Endothelial cell (in vitro differentiated cells): Measurements from ENCODE around the gene DENND6B. TPM values are rescaled to one million over a fixed set of nuclear protein-coding genes. Genes with fewer than 3 reads are reported as not detected.
A peak's percentile ranks its signal among the peaks of the same experiment; 100 is the strongest.

Experiments used
- DNase-seq: peaks from one replicate; pipeline ENCODE4 v3.0.0; 2021; ENCODE audit warnings: low spot score
- H3K27ac Mint-ChIP-seq: one replicate; pipeline ENCODE4 v1.8.0; 2021; ENCODE audit warnings: mixed read lengths, inconsistent platforms; ENCODE audit not compliant: unreplicated experiment
- H3K27me3 Mint-ChIP-seq: one replicate; pipeline ENCODE4 v1.8.0; 2021; ENCODE audit warnings: mild to moderate bottlenecking, moderate library complexity, mixed read lengths, inconsistent platforms; ENCODE audit not compliant: unreplicated experiment
- H3K36me3 Mint-ChIP-seq: one replicate; pipeline ENCODE4 v1.8.0; 2021; ENCODE audit warnings: mild to moderate bottlenecking, low read depth, mixed read lengths, inconsistent platforms; ENCODE audit not compliant: unreplicated experiment
- H3K4me1 Mint-ChIP-seq: one replicate; pipeline ENCODE4 v1.8.0; 2021; ENCODE audit warnings: mild to moderate bottlenecking, mixed read lengths, inconsistent platforms; ENCODE audit not compliant: unreplicated experiment
- H3K4me3 Mint-ChIP-seq: one replicate; pipeline ENCODE4 v1.8.0; 2021; ENCODE audit warnings: mild to moderate bottlenecking, mixed read lengths, inconsistent platforms; ENCODE audit not compliant: unreplicated experiment
- H3K9me3 Mint-ChIP-seq: one replicate; pipeline ENCODE4 v1.8.0; 2021; ENCODE audit warnings: mixed read lengths, inconsistent platforms; ENCODE audit not compliant: unreplicated experiment
- total RNA-seq: library from RNA; stranded (reverse); fragmentation: NEBNext Ultra II Directional; extraction: Animal tissue kit (Norgen Biotek cat#: 25700); gene quantifications from one replicate; pipeline ENCODE4 v1.2.1, GENCODE V29; 2021; ENCODE audit not compliant: unreplicated experiment
- TF ChIP-seq, protein P1 (sequence below): fragments of 200-600 bp; sonication (generic); IDR thresholded peaks from one replicate; pipeline ENCODE4 v1.5.0; 2021; ENCODE audit warnings: antibody characterized with exemption; ENCODE audit not compliant: unreplicated experiment

DENND6B gene
- total RNA-seq, 1 donor from 2014 or later = 3.6 TPM

DNA sequence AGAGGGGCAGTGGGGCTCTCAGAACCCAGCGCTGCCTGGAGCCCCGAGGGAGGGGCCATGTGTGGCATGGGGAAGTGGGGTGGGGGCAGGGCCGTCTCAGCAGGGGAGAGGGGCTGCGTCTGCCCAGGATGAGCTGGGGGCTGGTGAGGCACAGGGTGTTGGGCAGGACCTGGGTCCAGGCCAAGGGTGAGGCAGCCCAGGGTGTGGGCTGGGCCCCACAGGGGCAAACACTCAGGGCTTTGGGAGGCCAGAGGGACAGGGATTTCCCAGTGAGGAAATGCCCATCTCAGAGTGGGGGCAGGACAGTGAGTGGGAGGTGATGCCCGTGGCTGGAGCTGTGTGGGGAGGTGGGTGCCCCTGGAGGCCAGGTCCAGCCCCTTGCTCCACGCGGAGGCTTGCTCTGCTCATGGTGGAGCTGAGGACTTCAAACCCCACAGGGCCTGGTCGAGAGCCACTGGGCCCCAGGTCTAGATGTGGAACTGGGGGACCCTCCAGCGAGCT, 24.7 kb downstream of the DENND6B start:
- Mint-ChIP-seq H3K4me3 (no peak overlapping the region), H3K36me3 (no peaks in the 10 kb centered on the region), H3K9me3 (no peaks in the 10 kb centered on the region), H3K27me3 (peaks cover 19% of the 10 kb centered on the region), H3K27ac (no peak overlapping the region), H3K4me1 (peaks cover 8% of the 10 kb centered on the region)
- DNase-seq = no peak
- TF ChIP-seq, protein P1, sequence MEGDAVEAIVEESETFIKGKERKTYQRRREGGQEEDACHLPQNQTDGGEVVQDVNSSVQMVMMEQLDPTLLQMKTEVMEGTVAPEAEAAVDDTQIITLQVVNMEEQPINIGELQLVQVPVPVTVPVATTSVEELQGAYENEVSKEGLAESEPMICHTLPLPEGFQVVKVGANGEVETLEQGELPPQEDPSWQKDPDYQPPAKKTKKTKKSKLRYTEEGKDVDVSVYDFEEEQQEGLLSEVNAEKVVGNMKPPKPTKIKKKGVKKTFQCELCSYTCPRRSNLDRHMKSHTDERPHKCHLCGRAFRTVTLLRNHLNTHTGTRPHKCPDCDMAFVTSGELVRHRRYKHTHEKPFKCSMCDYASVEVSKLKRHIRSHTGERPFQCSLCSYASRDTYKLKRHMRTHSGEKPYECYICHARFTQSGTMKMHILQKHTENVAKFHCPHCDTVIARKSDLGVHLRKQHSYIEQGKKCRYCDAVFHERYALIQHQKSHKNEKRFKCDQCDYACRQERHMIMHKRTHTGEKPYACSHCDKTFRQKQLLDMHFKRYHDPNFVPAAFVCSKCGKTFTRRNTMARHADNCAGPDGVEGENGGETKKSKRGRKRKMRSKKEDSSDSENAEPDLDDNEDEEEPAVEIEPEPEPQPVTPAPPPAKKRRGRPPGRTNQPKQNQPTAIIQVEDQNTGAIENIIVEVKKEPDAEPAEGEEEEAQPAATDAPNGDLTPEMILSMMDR = no peak

DNA sequence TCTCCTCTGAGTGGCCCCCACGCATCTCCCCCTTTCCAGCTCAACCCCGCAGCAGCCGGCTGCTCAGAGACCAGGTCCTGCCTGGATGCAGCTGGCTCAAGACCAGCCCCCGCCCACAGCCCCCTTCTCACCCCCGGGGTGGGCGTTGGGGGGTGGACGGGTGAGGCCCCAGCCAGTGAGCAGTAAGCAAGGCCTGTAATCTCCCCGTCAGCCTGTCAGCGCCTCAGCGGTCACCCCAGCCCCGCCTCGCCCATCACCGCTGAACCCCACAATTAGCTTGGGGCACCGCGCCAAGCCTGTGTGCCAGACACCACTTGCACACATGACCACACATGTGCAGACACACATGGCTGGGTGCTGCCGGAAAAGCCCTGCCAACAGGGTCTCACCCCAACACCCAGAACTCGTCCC, 25.2 kb downstream of the DENND6B start:
- Mint-ChIP-seq H3K4me3 (no peak overlapping the region), H3K36me3 (no peaks in the 10 kb centered on the region), H3K27me3 (peaks cover 19% of the 10 kb centered on the region), H3K9me3 (no peaks in the 10 kb centered on the region), H3K4me1 (peaks cover 8% of the 10 kb centered on the region), H3K27ac (no peak overlapping the region)
- TF ChIP-seq, protein P1 = no peak
- no peak for DNase-seq

DNA sequence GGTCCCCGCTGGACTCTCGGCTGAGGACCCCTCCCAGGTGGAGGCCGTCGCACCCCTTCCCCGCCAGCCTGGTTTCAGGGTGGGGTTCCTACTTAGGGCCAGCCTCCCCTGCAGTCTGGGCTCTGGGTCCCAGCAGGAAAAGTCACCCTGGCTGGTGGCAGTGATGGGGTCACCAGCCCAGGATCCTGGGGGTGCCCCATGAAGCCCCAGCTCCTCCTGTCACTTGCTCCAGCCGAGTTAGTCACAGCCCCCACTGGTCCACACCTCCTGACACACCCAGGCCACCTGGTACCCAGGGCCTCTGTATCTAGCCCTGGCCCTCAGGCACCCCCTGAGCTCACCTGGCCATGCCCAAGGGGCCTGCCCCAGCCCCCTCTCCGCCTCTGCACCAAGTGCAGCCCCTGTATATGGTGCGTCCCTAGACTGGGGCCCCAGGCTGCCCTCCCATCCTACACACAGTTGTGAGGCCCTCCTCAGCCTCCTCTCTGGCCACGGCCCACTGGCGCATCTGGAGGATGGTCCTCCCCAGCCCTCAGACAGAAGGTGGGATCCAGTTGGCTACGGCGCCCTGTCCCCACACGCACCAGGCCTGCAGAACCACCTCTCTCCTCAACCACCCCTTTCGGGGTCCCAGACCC, 26.1 kb downstream of the DENND6B start:
- Mint-ChIP-seq H3K36me3 (no peaks in the 10 kb centered on the region), H3K27ac (peak overlapping the region; percentile 24), H3K4me3 (no peak overlapping the region), H3K9me3 (no peaks in the 10 kb centered on the region), H3K27me3 (peaks cover 18% of the 10 kb centered on the region), H3K4me1 (peaks cover 2% of the 10 kb centered on the region)
- TF ChIP-seq, protein P1 = no peak
- DNase-seq = no peak

DNA sequence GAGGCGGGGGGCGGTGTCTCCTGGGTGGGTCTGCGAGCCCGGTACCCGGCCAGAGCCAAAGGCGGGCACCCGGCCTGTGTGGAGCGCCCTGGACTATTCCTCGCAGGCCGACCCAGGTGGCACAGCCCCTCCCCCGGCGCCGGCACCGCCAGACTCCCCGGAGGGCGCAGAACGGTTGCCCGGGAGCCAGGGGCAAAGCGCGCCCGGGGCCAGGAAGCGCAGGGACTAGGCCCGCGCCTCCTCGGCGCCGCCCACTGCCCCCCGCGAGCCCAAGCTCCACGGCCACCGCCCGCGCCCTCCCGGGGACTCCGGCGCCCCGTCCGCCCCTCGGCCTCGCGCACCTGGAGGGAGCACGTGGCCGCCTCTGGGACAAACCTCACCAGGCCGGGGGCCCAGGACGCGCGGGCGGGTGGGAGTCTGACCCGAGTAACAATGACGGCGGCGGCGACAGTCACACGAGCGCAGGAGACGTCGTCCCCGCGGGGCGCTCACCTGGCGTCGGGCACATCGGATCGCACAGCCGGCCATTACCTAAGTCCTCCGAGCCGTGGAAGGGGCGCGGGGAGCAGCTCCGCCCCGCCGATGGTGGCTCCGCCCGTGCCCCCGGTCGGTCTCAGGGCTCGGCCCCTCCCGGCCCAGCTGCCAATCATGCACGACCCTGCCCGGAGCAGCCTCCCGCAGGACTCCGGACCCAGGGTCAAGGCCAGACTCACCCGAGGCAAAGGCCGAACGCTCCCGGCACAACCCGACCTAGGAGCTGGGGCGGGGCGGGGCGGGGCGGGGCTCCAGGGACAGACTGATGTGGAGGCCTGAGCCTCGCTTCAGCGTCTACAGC, 26.8 kb downstream of the DENND6B start:
- DNase-seq = peak; percentile 22
- no peak overlapping the region for H3K4me3 Mint-ChIP-seq
- H3K4me1 Mint-ChIP-seq = peaks cover 2% of the 10 kb centered on the region
- H3K36me3 Mint-ChIP-seq = no peaks in the 10 kb centered on the region
- TF ChIP-seq, protein P1 = no peak
- no peak overlapping the region for H3K27ac Mint-ChIP-seq
- no peaks in the 10 kb centered on the region for H3K9me3 Mint-ChIP-seq
- peaks cover 20% of the 10 kb centered on the region for H3K27me3 Mint-ChIP-seq
